GM18499 (cell line): ENCODE results near the gene CDH5.

ENCODE experiments used
- ATAC-seq: cut with Tn5 transposase; IDR thresholded peaks from one replicate; pipeline ENCODE4 v1.9.1; 2021; ENCODE audit warnings: moderate number of reproducible peaks; ENCODE audit not compliant: insufficient read depth, unreplicated experiment

CDH5 gene

GRCh38 chr16:66408163-66409048 is 41.9 kb downstream of the CDH5 start:
- ATAC-seq, result no peak

GRCh38 chr16:66409156-66409555 is 42.7 kb downstream of the CDH5 start:
- ATAC-seq, result no peak

DNA sequence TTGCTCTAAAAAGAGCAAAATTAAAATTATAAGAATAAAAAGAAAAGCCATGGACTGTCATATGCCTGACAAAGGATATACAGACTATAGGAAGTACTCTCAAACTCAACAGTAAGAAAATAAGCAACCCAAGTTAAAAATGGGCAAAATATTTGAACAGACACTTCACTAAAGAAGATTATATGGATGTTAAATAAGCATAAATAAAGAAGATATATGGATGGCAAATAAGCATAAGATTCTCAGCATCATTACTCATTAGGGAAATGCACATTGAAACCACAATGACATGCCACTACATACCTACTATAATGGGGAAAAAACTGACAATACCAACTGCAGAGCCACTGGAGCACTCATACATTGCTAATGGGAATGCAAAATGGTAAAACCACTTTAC is 45.7 kb downstream of the CDH5 start:
- no peak for ATAC-seq

DNA sequence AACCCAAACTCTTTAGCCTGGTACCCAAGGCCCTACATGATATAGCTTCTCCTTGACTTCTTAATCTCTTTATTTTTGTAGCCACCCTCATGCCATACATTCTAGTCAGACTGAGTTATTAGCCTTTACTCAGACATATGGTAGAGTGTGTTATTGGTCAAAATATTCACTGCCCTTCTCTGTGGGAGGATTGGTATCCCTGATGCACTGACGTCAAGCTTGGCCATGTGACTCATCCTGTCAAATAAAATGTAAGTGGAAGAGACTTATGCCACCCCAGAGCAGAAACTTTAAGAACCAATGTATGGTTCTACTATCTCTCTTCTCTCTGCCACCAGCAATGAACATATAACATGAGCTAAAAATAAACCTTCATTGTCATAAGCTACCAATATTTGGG is 48.4 kb downstream of the CDH5 start:
- ATAC-seq, result no peak

- no peak for ATAC-seq
Observed at GRCh38 chr16:66416136-66416535, 49.6 kb downstream of the CDH5 start.

DNA sequence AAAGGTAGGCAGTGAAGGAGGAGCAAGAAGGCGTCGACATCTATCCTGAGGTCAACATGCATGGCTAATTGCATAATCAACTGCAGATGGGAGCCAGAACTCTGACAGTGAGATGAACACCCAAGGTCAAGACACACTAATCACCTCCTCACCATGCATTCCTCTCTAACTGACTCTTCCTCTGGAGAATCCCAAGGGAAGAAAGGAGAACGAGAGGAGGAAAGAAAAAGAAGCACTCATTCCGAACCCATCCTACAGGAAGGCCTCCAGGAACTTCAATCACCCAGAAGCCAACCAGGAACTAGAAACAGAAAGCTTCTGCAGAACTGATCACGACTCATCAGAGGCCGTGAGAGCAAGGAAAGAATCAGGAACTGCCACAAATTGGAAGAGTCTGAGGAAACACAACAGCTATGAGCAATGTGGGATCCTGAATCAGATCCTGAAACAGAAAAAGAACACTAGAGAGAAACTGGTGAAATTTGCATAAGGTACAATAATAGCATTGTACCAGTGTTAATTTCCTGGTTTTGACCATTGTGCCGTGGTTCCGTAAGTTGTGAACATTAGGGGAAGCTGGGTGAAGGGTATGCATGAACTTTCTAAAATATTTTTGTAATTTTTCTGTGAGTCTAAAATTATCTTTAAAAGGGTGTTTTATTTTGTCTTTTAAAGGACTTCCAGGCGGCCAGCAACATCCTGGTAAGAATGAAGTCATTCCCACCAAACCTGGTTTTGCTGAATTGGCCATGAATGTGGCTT is 50.6 kb downstream of the CDH5 start:
- no peak for ATAC-seq

DNA sequence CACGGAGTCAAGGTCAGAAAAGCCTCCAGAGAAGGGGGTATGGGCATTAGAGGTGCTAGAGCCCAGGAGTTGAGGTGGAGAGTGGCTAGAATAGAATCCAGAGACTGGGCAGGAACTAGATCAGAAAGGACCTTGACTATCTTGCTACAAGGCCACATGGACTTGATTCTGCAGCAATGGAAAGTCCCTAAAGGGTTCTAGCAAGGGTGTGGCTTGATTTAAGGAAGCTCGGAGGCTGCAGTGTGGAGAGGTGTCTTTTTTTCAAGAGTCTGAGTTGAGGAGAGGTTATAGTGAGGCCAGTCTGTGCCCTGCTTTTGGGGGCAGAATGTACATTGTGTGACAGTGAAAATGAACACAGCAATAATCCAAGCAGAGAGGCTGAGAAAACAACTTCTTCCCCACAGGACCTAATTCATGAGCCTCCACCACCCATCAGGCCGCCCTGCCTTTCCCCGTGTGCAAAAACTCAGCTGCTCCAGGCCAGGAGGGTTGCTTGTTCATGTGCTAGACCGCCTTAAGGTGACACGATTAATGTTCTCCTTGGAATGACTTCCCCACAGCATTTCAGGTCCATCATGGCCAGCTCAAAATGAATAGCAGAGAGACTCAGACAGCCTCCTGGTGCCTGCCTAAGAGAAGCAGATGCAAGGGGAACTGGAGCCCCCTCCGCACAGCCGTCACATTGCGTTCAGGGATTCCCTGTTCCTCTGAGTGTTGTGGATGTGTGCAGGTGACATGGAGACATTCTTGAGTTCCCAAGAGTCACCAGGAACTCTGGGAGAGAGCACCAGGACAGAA is 51.9 kb downstream of the CDH5 start:
- no peak for ATAC-seq

GRCh38 chr16:66419527-66419926 is 53.0 kb downstream of the CDH5 start:
- no peak for ATAC-seq

DNA sequence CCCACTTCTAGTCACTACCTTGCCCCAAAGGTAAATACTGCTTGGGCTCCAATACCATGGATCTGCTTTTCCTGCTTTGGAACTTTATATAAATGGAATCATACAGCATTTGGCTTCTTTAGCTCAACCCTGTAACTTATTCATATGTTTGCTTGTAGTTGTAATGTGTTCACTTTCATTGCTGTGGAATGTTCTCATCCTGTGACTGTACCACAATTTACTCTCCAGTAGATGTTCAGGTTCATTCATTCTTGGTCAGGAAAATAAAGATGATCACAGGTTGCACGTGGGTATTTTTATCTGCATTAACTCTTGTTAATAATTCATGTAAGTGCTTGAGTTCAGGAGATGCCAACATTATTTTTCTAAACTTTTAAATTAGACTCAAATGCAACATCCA is 53.9 kb downstream of the CDH5 start:
- no peak for ATAC-seq

DNA sequence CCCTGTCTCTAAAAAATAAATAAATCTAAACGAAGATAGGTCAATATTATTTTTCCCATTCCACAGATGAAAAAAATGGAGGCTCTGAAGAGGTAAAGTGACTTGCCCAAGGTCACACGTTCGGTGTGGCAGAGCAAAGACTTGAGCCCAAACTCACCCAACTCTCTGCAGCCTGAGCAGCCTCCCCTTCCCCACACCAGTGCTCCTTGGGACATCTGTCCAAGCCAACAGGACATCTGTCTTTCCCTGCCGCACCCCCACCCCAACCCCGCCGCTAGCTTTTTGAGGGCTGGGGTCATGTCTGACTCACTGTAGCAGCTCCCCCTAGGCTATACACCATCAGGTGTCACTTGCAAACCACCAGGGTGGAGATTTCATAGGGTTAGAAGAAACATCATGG is 55.4 kb downstream of the CDH5 start:
- ATAC-seq, result no peak

- ATAC-seq, result no peak
Observed at GRCh38 chr16:66422366-66422765, 55.9 kb downstream of the CDH5 start.

DNA sequence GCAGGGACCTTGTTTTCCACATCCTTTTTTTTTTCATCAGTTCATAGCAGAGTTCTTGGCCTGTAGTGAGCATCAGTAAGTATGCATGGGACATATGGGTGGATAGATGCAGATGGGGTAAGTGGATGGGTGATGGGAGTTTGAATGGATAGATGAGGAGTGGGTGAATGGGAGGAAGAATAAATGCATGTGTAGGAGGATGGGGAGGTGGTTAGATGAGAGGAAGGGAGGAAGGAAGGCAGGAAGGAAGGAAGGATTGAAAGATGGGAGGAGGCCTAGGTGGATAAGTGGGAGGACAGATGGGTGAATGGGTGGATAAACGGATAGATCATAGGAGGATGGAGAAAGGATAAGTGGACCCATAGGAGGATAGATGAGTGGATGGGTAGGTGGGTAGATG is 56.7 kb downstream of the CDH5 start:
- ATAC-seq, result no peak

- ATAC-seq, result no peak
Observed at GRCh38 chr16:66425651-66426050, 59.2 kb downstream of the CDH5 start.

DNA sequence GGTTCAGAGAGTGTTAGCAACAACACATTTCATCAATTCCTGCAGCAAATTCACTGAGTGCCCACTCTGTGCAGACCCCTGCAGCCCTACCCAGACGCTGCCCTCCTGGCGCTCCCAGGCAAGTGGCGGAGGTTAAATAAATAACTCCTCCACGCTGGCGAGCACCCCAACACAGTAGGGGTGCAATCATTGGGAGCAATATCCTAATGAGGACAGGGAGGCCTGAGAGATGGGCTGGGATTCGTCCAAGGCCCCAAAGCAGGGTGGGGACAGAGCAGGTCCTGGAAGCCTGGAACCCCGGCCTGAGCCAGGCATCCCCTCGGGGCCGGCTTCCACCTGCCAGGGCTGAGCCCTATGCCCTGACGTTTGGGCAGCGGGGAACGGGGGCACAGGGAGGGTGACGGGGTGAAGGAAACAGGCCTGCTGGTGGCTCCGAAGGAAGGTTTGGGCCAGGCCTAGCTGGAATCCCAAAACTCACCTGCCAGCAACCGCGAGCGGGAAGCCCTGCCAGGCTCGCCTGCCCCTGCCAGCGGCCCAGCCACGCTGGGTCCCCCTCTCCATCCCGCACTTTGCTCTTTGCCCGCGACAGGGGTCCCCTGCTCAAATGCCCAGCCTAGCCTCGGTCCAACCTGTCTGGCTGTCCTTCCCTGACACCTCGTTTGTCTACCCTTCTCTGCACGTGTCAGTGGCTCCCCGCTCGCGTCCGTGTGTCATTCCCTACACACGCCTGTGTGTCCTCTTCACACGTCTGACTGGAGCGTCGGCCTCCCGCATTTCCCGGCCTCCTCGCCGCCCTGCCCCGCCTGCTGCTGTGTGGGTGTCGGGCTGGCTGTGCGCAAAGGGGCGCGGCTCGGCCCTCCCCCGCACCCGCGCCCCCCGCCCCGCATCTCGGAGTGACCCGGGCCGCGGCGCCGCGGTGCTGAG is 59.9 kb downstream of the CDH5 start:
- no peak for ATAC-seq

DNA sequence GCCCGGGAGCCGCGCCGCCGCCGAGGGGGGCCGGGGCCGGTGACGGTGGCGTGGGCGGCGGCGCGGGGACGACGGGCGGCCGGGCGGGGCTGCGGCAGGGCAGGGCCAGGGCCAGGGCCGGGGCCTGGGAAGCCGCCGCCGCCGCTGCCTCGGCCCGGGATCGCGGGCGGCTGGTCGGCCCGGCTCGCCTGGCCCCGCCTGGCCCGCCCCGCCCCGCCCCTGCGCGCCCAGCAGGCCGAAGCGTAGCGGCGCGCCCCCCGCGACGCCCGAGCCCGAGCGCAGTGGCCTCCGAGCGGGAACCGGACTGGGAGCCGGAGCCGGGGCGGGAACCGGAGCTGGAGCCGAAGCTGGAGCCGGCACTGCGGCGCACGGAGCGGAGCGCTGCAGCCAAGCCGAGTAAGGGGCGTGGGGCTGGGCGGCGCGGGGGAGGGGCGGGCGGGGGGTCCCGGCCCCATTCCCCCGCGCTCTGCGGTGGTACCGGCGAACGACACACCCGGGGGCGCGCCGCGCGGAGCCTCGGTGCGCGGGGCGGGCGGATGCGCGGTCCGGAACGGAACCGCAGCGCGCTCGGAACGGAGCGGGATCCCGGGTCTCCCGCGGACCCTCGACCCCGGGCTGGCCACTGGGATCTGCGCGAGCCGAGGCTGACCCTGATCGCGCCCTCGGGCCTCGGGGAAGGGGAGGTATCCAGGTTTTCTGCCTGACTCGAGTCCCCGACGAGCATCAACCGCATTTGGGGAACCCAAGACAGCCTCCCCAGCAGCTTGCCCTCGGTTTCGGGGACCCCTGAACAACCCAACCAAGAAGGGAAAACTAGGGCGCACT is 60.8 kb downstream of the CDH5 start, which contains the start of gene BEAN1:
Gene BEAN1, plus strand, starts transcription at position 260 of the 825 bp plus-strand sequence. CDS start 10,382 bp downstream, outside the sequence.
- ATAC-seq, result no peak

GRCh38 chr16:66427871-66428681 is 61.6 kb downstream of the CDH5 start:
- ATAC-seq, result no peak

GRCh38 chr16:66428682-66429251 is 62.3 kb downstream of the CDH5 start:
- no peak for ATAC-seq
